IMR-90 (cell line): ENCODE results near the gene SLC9A9. TPM values are rescaled to one million over a fixed set of nuclear protein-coding genes. Genes with fewer than 3 reads are reported as not detected.

Source experiments
- ATAC-seq: fragments of 200-7000 bp; cut with Tn5 transposase; 2 replicates; pipeline ENCODE4 v1.9.1; 2020; ENCODE audit warnings: low read depth, mild to moderate bottlenecking, moderate library complexity
- BruUV-seq: library from RNA; stranded (reverse); fragments of 400-500 nt; replicated peaks from 2 replicates; lab custom pipeline; 2021; lab: Mats Ljungman, UMichigan
- CTCF ChIA-PET: fragments of 300-600 bp; formaldehyde crosslinking; extraction: SDS; loops from one replicate; lab custom pipeline; 2021; ENCODE audit warnings: antibody characterized with exemption; lab: Yijun Ruan, JAX
- POLR2A ChIA-PET: fragments of 300-600 bp; sonication (Branson Sonifier 250); formaldehyde crosslinking; loops from one replicate; lab custom pipeline; 2022; ENCODE audit warnings: antibody characterized with exemption; ENCODE audit not compliant: unreplicated experiment; lab: Charles Lee
- DNase-seq: peaks from one replicate; pipeline ENCODE4 v3.0.0; 2013
- H2AFZ ChIP-seq: replicated peaks from 2 replicates; pipeline ENCODE3; 2013; ENCODE audit warnings: low read length, mild to moderate bottlenecking; ENCODE audit not compliant: poor library complexity
- H2AK5ac ChIP-seq: 2 replicates; pipeline ENCODE4 v1.6.1; 2013; ENCODE audit warnings: low read depth, low read length, inconsistent platforms
- H2AK9ac ChIP-seq: replicated peaks from 2 replicates; pipeline ENCODE3; 2013; ENCODE audit warnings: mild to moderate bottlenecking, low read depth, low read length, moderate library complexity; ENCODE audit not compliant: poor library complexity
- H2BK120ac ChIP-seq: 2 replicates; pipeline ENCODE4 v1.6.1; 2013; ENCODE audit warnings: low read depth, low read length, inconsistent platforms
- H2BK15ac ChIP-seq: 3 replicates; pipeline ENCODE4 v1.6.1; 2013; ENCODE audit warnings: low read depth, low read length, inconsistent platforms
- H2BK20ac ChIP-seq: 2 replicates; pipeline ENCODE4 v1.6.1; 2013; ENCODE audit warnings: low read depth, mild to moderate bottlenecking, inconsistent platforms, low read length, moderate library complexity
- H2BK5ac ChIP-seq: 2 replicates; pipeline ENCODE4 v1.6.1; 2013; ENCODE audit warnings: mild to moderate bottlenecking, low read depth, low read length, inconsistent platforms; ENCODE audit not compliant: poor library complexity, severe bottlenecking
- H3K14ac ChIP-seq: replicated peaks from 2 replicates; pipeline ENCODE4 v1.6.1; 2013; ENCODE audit warnings: low read depth, low read length, inconsistent platforms
- H3K18ac ChIP-seq: 2 replicates; pipeline ENCODE4 v1.6.1; 2013; ENCODE audit warnings: low read depth, low read length, control low read depth
- H3K23ac ChIP-seq: 2 replicates; pipeline ENCODE4 v1.6.1; 2013; ENCODE audit warnings: low read depth, low read length, inconsistent platforms
- H3K27ac ChIP-seq: 2 replicates; pipeline ENCODE4 v1.5.1; 2013; ENCODE audit warnings: mild to moderate bottlenecking, control low read depth, low read length; ENCODE audit not compliant: insufficient read depth
- H3K27me3 ChIP-seq: 2 replicates; pipeline ENCODE4 v1.6.1; 2013; ENCODE audit warnings: low read length; ENCODE audit not compliant: control insufficient read depth, insufficient read depth
- H3K36me3 ChIP-seq: 2 replicates; pipeline ENCODE4 v1.6.1; 2013; ENCODE audit warnings: low read length, mixed read lengths; ENCODE audit not compliant: control insufficient read depth, insufficient read depth
- H3K4ac ChIP-seq: 2 replicates; pipeline ENCODE4 v1.6.1; 2013; ENCODE audit warnings: low read depth, low read length, inconsistent platforms
- H3K4me1 ChIP-seq: 2 replicates; pipeline ENCODE4 v1.6.1; 2013; ENCODE audit warnings: low read length, mixed read lengths; ENCODE audit not compliant: control insufficient read depth, insufficient read depth
- H3K4me2 ChIP-seq: 2 replicates; pipeline ENCODE4 v1.6.1; 2013; ENCODE audit warnings: low read depth, mild to moderate bottlenecking, control low read depth, low read length, moderate library complexity
- H3K4me3 ChIP-seq: 2 replicates; pipeline ENCODE4 v1.5.1; 2013; ENCODE audit warnings: low read depth, mild to moderate bottlenecking, control low read depth, low read length, moderate library complexity; ENCODE audit not compliant: insufficient read depth
- H3K56ac ChIP-seq: 2 replicates; pipeline ENCODE4 v1.6.1; 2013; ENCODE audit warnings: low read length, inconsistent platforms; ENCODE audit not compliant: insufficient read depth; ENCODE audit errors: extremely low read depth
- H3K79me1 ChIP-seq, 2 experiments: 2 replicates each; pipeline ENCODE4 v1.6.1; 2013; ENCODE audit warnings: low read length in 2 of 2, inconsistent platforms in 1 of 2, low read depth in 1 of 2
- H3K9ac ChIP-seq: 2 replicates; pipeline ENCODE4 v1.6.1; 2013; ENCODE audit warnings: low read depth, low read length, control low read depth
- H3K9me1 ChIP-seq: 2 replicates; pipeline ENCODE4 v1.6.1; 2013; ENCODE audit warnings: low read length, inconsistent platforms; ENCODE audit not compliant: insufficient read depth
- H3K9me3 ChIP-seq: 2 replicates; pipeline ENCODE4 v1.6.1; 2013; ENCODE audit warnings: low read length; ENCODE audit not compliant: control insufficient read depth, insufficient read depth
- H4K20me1 ChIP-seq: 2 replicates; pipeline ENCODE4 v1.6.1; 2013; ENCODE audit warnings: low read length, inconsistent platforms; ENCODE audit not compliant: insufficient read depth
- H4K5ac ChIP-seq: 2 replicates; pipeline ENCODE4 v1.6.1; 2013; ENCODE audit warnings: mild to moderate bottlenecking, low read depth, low read length, control low read depth
- H4K8ac ChIP-seq, 2 experiments: 2 replicates each; pipeline ENCODE4 v1.6.1; 2013; ENCODE audit warnings: low read depth in 2 of 2, low read length in 2 of 2, control low read depth in 1 of 2, inconsistent platforms in 1 of 2
- H4K91ac ChIP-seq: 2 replicates; pipeline ENCODE4 v1.6.1; 2013; ENCODE audit warnings: low read depth, low read length, inconsistent platforms; ENCODE audit not compliant: insufficient read depth
- BHLHE40 ChIP-seq: fragments of 150-350 bp; IDR thresholded peaks from 2 replicates; pipeline ENCODE4 v1.6.1; 2016; ENCODE audit warnings: mild to moderate bottlenecking, low read depth, low read length
- CEBPB ChIP-seq: IDR thresholded peaks from 2 replicates; pipeline ENCODE4 v1.6.1; 2012; ENCODE audit warnings: low read depth, low read length, improper control_type of control experiment
- MAFK ChIP-seq: IDR thresholded peaks from 2 replicates; pipeline ENCODE4 v1.6.1; 2012; ENCODE audit warnings: low read depth, low read length, improper control_type of control experiment
- MAZ ChIP-seq: IDR thresholded peaks from 2 replicates; pipeline ENCODE4 v1.6.1; 2012; ENCODE audit warnings: low read depth, mild to moderate bottlenecking, low read length, improper control_type of control experiment, moderate library complexity, borderline replicate concordance
- NFE2L2 ChIP-seq: fragments of 150-350 bp; IDR thresholded peaks from 2 replicates; pipeline ENCODE4 v1.6.1; 2016; ENCODE audit warnings: low read depth, mild to moderate bottlenecking, low read length
- POLR2A ChIP-seq: IDR thresholded peaks from 2 replicates; pipeline ENCODE4 v1.6.1; 2012; ENCODE audit warnings: mild to moderate bottlenecking, low read depth, low read length
- RCOR1 ChIP-seq: IDR thresholded peaks from 2 replicates; pipeline ENCODE4 v1.6.1; 2012; ENCODE audit warnings: mild to moderate bottlenecking, low read length, improper control_type of control experiment; ENCODE audit not compliant: insufficient replicate concordance
- RFX5 ChIP-seq: IDR thresholded peaks from 2 replicates; pipeline ENCODE4 v1.8.0; 2012; ENCODE audit warnings: low read depth, mild to moderate bottlenecking, low read length, moderate library complexity
- SMC3 ChIP-seq: fragments of 150-350 bp; IDR thresholded peaks from 2 replicates; pipeline ENCODE4 v1.6.1; 2016; ENCODE audit warnings: low read depth, mild to moderate bottlenecking, antibody characterized with exemption, low read length, moderate library complexity
- WGBS, 2 experiments: methylation state at CpG; one replicate each; pipeline versions ENCODE4 v1.1.5 to v1.1.7; 2013; ENCODE audit warnings: missing lambda C conversion rate in 2 of 2; ENCODE audit not compliant: insufficient read length in 1 of 2; ENCODE audit errors: extremely low coverage in 2 of 2; 5-methylcytosine and 5-hydroxymethylcytosine counted together
- dilution Hi-C: fragments of 300-500 bp; cut with HindIII; formaldehyde crosslinking; loops from one replicate; pipeline ENCODE4 v1.14.3; 2018; ENCODE audit warnings: low sequenced_read_pairs; ENCODE audit not compliant: unreplicated experiment
- in situ Hi-C: fragments of 300-500 bp; cut with MboI; formaldehyde crosslinking; loops from 3 replicates; pipeline ENCODE4 v1.14.3; 2019; ENCODE audit warnings: low sequenced_read_pairs, inconsistent platforms, mixed read lengths
- intact Hi-C: fragments of 100-400 bp; cut with micrococcal nuclease; formaldehyde crosslinking; loops from 2 replicates; pipeline ENCODE4 v1.10.0; 2022
- polyA plus RNA-seq, 3 experiments: library from polyadenylated mRNA; depleted of rRNA; stranded (reverse); fragments of >200 nt; gene quantifications; 2 replicates each; pipeline ENCODE4 v1.2.3, GENCODE V29; 2012; ENCODE audit warnings: low replicate concordance in 1 of 3
- total RNA-seq: library from RNA; depleted of rRNA; stranded (reverse); fragments of >200 nt; gene quantifications from 2 replicates; pipeline ENCODE4 v1.2.3, GENCODE V29; 2012
- TF ChIP-seq, protein P1 (sequence below): conservative IDR thresholded peaks from 2 replicates; pipeline ENCODE4 v1.5.1; 2012; ENCODE audit warnings: mild to moderate bottlenecking, low read depth, low read length, improper control_type of control experiment

SLC9A9 gene
- total and polyA plus RNA-seq, 2 of the 4 experiments (the other 2 are of a cell fraction): 1.4 to 2.3 TPM

DNA sequence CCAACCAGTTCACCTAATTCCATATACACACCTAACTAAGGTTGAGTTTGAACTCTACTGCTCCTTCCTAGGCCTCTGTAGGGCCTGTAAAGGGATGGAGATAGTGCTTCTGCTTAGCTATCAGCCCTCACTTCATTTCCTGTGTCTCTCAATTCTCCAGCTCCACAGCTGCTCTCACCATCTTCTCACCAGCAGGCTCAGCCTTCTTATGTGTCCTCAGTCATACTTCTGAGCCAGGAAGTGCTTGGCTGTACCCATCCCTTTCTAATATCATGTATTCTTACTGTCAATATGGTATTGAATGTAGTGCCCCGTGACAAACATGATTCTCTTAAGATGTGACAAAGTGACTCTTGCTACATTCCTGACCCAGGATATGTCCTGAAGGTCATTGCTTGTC lies 116.9 kb downstream of the SLC9A9 start:
- Histone ChIP-seq H3K4me2 (no peak overlapping the region), H3K56ac (no peak overlapping the region), H4K5ac (no peak overlapping the region), H3K4me1 (no peaks in the 10 kb centered on the region), H3K27ac (no peak overlapping the region), H3K9me3 (no peaks in the 10 kb centered on the region), H3K27me3 (no peaks in the 10 kb centered on the region), H2AFZ (no peak overlapping the region), H3K36me3 (no peaks in the 10 kb centered on the region), H3K23ac (no peak overlapping the region), H2BK120ac (no peak overlapping the region), H4K20me1 (no peaks in the 10 kb centered on the region), H3K9me1 (no peaks in the 10 kb centered on the region), H2BK20ac (no peak overlapping the region), H3K14ac (no peak overlapping the region), H4K91ac (no peak overlapping the region), H2AK9ac (no peak overlapping the region), H3K4ac (no peak overlapping the region), H4K8ac (no peak overlapping the region), H3K4me3 (no peak overlapping the region), H2BK5ac (no peak overlapping the region), H3K18ac (no peak overlapping the region), H2AK5ac (no peak overlapping the region), H3K79me1 (no peaks in the 10 kb centered on the region), H3K9ac (no peak overlapping the region), H2BK15ac (no peak overlapping the region)
- no CpG with 5 or more reads among the region's 1 CpG for WGBS, 2 experiments
- ATAC-seq (no peak), DNase-seq (no peak)
- BruUV-seq: no TSS peak
- POLR2A ChIA-PET: no interaction called here
- in situ Hi-C loops (no loop called here), dilution Hi-C loops (no loop called here), intact Hi-C loops (no loop called here)
- TF ChIP-seq BHLHE40 (no peak), SMC3 (no peak), NFE2L2 (no peak), MAZ (no peak), POLR2A (no peak), CEBPB (no peak), MAFK (no peak), RFX5 (no peak), RCOR1 (no peak)
- TF ChIP-seq, protein P1, sequence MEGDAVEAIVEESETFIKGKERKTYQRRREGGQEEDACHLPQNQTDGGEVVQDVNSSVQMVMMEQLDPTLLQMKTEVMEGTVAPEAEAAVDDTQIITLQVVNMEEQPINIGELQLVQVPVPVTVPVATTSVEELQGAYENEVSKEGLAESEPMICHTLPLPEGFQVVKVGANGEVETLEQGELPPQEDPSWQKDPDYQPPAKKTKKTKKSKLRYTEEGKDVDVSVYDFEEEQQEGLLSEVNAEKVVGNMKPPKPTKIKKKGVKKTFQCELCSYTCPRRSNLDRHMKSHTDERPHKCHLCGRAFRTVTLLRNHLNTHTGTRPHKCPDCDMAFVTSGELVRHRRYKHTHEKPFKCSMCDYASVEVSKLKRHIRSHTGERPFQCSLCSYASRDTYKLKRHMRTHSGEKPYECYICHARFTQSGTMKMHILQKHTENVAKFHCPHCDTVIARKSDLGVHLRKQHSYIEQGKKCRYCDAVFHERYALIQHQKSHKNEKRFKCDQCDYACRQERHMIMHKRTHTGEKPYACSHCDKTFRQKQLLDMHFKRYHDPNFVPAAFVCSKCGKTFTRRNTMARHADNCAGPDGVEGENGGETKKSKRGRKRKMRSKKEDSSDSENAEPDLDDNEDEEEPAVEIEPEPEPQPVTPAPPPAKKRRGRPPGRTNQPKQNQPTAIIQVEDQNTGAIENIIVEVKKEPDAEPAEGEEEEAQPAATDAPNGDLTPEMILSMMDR: no peak
- CTCF ChIA-PET: no interaction called here
